Calu3 (cell line): Measurements from ENCODE around the gene ALKBH5. TPM values are rescaled to one million over a fixed set of nuclear protein-coding genes. Genes with fewer than 3 reads are reported as not detected.

ENCODE experiments used
- BruUV-seq: library from RNA; stranded (reverse); fragments of 400-500 nt; replicated peaks from 2 replicates; lab custom pipeline; 2021; lab: Mats Ljungman, UMichigan
- CTCF ChIA-PET: fragments of 300-600 bp; sonication (Branson Sonifier 250); formaldehyde crosslinking; loops from one replicate; lab custom pipeline; 2022; ENCODE audit warnings: antibody characterized with exemption; lab: Charles Lee
- DNase-seq: peaks from one replicate; pipeline ENCODE4 v3.0.0; 2022
- H3K27ac Mint-ChIP-seq: one replicate; pipeline ENCODE4 v1.8.0; 2022; ENCODE audit warnings: mixed read lengths; ENCODE audit not compliant: unreplicated experiment
- H3K27me3 Mint-ChIP-seq: one replicate; pipeline ENCODE4 v1.8.0; 2022; ENCODE audit warnings: mixed read lengths; ENCODE audit not compliant: unreplicated experiment
- H3K36me3 Mint-ChIP-seq: one replicate; pipeline ENCODE4 v1.8.0; 2022; ENCODE audit warnings: mild to moderate bottlenecking, moderate library complexity, mixed read lengths; ENCODE audit not compliant: insufficient read depth, unreplicated experiment
- H3K4me1 Mint-ChIP-seq: one replicate; pipeline ENCODE4 v1.8.0; 2022; ENCODE audit warnings: mild to moderate bottlenecking, low read depth, mixed read lengths; ENCODE audit not compliant: unreplicated experiment
- H3K4me3 Mint-ChIP-seq: one replicate; pipeline ENCODE4 v1.8.0; 2022; ENCODE audit warnings: mild to moderate bottlenecking, low read depth, moderate library complexity, mixed read lengths; ENCODE audit not compliant: unreplicated experiment
- H3K9me3 Mint-ChIP-seq: one replicate; pipeline ENCODE4 v1.8.0; 2022; ENCODE audit warnings: low read depth, mixed read lengths; ENCODE audit not compliant: unreplicated experiment
- intact Hi-C: fragments of 100-400 bp; cut with micrococcal nuclease; formaldehyde crosslinking; loops from one replicate; pipeline ENCODE4 v1.10.0; 2022; ENCODE audit not compliant: unreplicated experiment
- total RNA-seq: library from RNA; stranded (reverse); gene quantifications from 2 replicates; pipeline ENCODE4 v1.2.3, GENCODE V29; 2022
- TF ChIP-seq, protein P1 (sequence below): fragments of 200-600 bp; IDR thresholded peaks from one replicate; pipeline ENCODE4 v1.8.0; 2022; ENCODE audit warnings: antibody characterized with exemption; ENCODE audit not compliant: unreplicated experiment

Gene ALKBH5
- total RNA-seq, 1 experiment from 2014 or later = 51.7 TPM

DNA sequence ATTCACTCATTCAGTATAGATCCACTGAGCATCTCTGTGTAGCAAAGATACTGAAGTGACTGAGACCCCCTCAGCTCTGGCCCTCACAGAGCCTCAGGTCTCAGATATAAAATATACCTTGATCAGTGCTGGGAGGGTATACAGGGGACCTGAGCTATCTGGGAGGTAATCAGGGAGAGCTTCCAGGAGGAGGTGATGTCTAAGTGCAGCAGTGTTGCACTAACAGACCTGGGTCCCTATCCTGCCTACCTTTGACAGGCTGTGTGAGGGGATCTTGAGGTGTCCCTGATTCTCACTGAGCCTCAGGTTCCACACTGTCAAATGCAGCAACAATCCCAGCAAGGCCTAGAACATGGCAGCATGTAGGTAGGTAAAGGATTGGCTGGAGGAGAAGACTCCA lies 6.5 kb upstream of the ALKBH5 start:
- no peak for DNase-seq
- no TSS peak for BruUV-seq
- TF ChIP-seq, protein P1, sequence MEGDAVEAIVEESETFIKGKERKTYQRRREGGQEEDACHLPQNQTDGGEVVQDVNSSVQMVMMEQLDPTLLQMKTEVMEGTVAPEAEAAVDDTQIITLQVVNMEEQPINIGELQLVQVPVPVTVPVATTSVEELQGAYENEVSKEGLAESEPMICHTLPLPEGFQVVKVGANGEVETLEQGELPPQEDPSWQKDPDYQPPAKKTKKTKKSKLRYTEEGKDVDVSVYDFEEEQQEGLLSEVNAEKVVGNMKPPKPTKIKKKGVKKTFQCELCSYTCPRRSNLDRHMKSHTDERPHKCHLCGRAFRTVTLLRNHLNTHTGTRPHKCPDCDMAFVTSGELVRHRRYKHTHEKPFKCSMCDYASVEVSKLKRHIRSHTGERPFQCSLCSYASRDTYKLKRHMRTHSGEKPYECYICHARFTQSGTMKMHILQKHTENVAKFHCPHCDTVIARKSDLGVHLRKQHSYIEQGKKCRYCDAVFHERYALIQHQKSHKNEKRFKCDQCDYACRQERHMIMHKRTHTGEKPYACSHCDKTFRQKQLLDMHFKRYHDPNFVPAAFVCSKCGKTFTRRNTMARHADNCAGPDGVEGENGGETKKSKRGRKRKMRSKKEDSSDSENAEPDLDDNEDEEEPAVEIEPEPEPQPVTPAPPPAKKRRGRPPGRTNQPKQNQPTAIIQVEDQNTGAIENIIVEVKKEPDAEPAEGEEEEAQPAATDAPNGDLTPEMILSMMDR = no peak
- H3K27ac Mint-ChIP-seq = no peak overlapping the region
- no peak overlapping the region for H3K4me3 Mint-ChIP-seq
- H3K27me3 Mint-ChIP-seq = no peaks in the 10 kb centered on the region
- H3K9me3 Mint-ChIP-seq = no peaks in the 10 kb centered on the region
- CTCF ChIA-PET = no interaction called here
- H3K4me1 Mint-ChIP-seq = no peaks in the 10 kb centered on the region
- intact Hi-C loops = no loop called here
- H3K36me3 Mint-ChIP-seq = peaks cover 2% of the 10 kb centered on the region

DNA sequence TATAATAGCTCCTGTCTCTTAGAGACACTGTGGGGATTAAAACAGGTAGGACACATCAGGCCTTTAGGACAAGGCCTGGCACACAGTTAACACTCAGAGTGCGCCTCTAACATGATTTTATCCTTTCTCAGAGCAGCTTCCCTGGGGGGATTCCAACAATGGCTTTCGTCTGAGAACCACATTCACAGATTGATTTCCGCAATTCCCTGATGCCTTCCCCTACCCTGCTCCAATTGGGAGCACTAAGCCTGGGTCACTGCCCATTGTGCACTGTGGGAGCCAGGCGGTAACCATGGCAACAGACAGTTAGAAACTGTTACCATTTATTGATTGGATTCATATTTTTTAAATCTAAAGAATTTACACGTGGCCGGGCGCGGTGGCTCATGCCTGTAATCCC lies 5.9 kb upstream of the ALKBH5 start:
- no peaks in the 10 kb centered on the region for H3K27me3 Mint-ChIP-seq
- CTCF ChIA-PET = no interaction called here
- no TSS peak for BruUV-seq
- no peaks in the 10 kb centered on the region for H3K9me3 Mint-ChIP-seq
- TF ChIP-seq, protein P1 = no peak
- no peak for DNase-seq
- H3K36me3 Mint-ChIP-seq = peaks cover 5% of the 10 kb centered on the region
- H3K4me1 Mint-ChIP-seq = no peaks in the 10 kb centered on the region
- intact Hi-C loops = no loop called here
- H3K4me3 Mint-ChIP-seq = no peak overlapping the region
- H3K27ac Mint-ChIP-seq = no peak overlapping the region

DNA sequence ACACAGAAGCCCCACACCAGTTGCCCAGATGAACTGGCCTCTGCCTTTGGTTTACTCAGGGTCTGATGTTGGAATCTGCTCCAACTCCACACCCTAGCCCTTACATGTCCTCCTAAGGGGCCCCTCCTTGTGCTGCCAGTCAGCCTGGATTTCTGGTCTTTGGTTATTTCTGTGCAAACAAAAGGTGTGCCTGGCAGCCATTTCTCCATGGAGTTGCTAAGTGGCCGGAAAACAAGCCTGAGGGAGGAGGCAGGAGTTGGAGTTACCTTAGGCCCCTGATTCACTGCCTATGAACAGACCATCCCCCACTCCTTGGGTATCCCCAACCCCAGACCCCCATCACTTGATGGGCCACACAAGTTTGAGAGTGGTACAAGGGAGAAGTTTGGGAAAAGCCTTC lies 4.4 kb upstream of the ALKBH5 start:
- intact Hi-C loops = no loop called here
- Mint-ChIP-seq H3K27ac (no peak overlapping the region), H3K4me1 (no peaks in the 10 kb centered on the region), H3K9me3 (no peaks in the 10 kb centered on the region), H3K4me3 (no peak overlapping the region), H3K27me3 (no peaks in the 10 kb centered on the region), H3K36me3 (peaks cover 19% of the 10 kb centered on the region)
- no TSS peak for BruUV-seq
- no peak for DNase-seq
- TF ChIP-seq, protein P1 = no peak
- CTCF ChIA-PET = no interaction called here

DNA sequence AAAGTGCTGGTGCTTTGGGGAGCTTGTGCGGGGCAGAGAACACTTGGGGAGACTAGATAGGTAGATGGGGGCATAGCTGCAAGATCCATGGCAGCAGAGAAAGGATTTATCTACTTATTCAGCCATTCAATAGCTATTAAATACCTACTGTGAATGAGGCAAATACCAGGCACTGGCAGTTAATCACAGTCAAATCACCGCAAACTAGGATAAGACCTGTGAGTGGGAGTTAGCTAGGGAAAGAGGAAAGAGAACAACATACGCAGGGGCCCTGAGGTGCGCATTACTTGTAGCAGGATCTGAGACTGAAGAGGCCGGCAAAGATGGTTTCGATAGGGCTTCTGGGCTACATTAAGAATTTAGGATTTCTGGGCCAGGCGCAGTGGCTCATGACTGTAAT lies 3.8 kb upstream of the ALKBH5 start:
- CTCF ChIA-PET = no interaction called here
- no peak overlapping the region for H3K27ac Mint-ChIP-seq

More for the DNA sequence above, 3.8 kb upstream of the ALKBH5 start:
- no peaks in the 10 kb centered on the region for H3K27me3 Mint-ChIP-seq
- no peak for DNase-seq
- BruUV-seq = no TSS peak
- intact Hi-C loops = no loop called here
- H3K36me3 Mint-ChIP-seq = peaks cover 25% of the 10 kb centered on the region
- no peaks in the 10 kb centered on the region for H3K9me3 Mint-ChIP-seq
- TF ChIP-seq, protein P1 = no peak
- H3K4me1 Mint-ChIP-seq = no peaks in the 10 kb centered on the region
- no peak overlapping the region for H3K4me3 Mint-ChIP-seq
